Measurements from ENCODE around the gene AGAP5.

The AGAP5 gene

DNA sequence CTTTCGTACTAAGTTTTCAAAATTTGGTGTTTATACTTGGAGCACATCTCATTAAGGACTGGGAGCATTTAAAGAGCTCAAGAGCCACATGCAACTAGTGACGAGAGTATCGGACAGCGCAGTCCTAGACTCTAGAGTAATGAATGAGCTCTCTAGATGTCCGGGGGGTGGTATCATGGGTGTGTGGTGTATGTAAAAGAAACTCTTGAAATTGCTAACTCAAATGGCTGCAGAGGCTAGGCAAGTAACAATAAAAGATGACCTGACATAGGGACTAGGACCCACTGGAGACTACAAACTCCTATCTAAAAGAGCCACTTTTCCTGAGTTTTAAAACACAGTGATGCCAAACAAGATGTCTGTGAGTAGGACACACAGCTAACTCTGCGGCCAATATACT, 70.6 kb downstream of the AGAP5 start:
- DNase-seq (ENCODE audit: low spot score) = no peak

DNA sequence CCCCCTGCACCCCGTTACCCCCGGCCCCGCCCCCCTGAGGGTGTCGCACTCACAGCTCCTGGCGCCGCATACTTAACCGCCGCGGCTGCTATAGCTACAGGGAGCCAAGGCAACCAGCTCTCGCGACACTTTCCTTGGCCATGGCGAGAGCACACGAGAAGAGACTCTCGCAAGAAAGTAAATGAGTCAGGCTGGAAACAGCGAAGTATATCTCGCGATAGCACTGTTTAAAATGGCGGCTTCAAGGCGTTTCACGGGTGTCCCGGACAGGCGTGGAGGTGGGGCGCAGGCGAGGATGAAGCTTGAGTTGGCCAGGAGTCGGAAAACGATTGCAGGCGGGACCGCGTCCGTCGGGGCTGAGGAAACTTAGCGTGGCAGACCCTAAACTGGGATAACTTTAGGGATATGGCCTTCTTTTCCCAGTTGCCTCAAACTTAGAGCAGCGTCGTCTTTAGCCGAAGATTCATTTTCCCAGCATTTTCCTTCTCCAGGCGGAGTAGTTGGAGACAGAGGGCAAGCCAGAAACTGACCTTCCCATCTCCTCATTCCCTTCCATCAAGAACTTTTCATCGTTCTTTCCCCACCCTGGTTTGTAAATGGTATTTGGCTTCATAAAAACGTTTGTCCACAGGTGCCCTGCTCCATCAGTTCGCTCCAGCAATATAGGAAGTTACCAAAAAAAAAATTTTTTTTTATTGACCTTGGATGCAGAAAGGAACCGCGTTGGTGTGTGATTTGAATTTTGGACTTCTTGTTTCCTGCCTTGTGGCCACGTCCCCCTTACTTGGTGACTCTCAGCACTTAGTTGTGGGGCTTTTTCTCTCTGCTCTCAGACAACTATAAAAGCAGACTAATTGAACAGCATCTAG, 71.8 kb downstream of the AGAP5 start:
- peak; percentile 97 for DNase-seq (ENCODE audit: low spot score)

DNA sequence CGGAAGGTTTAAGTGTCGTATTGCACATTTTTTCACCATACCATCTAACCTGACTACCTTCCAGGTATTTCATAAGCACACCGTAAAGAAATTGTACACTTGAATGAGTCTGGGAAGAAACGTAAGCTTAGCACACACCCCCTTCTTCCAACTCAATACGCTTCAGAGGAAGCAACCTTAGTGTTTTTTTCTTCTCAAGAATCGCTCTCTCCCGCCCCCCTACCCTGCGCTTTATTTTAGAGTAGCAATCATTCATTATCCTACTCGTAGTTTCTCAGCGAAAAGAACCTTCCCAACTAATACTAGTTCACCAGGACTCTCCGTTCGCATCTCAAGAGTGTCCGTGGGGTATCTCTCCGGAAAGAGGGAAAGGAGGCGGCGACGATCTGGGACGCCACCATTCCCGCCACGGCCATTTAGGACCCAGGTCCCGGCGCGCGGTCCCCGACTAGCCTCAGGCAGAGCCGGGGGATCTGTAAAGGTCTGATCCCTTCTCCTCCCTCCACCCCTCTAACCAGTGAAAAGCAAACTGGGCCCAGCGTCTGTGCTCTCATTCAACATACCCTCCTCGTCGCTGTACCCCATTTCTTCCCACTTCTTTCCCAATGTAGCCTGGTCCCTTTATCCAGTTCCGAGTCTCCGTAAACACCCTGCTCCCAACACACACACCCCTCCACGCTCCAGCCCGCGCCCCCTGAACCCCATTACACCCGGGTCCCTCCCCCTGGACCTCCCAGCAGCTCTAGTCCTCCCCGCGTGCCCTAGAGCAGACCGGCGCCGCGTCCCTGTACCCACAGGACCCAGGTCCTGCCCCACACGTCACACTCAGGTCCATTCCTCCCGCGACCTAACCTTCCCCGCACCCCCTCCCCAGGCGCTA, 72.7 kb downstream of the AGAP5 start:
- peak; percentile 22 for DNase-seq (ENCODE audit: low spot score)

Small RNAs within 50 kb of the gene (small RNA-seq; reads per million reads assigned to genes)
- gene AC022400.4 (0 reads per million in 2 experiments), gene RNA5SP320 (0 reads per million in 2 experiments)
